Measurements from ENCODE around the gene NDFIP2.

Gene NDFIP2

DNA sequence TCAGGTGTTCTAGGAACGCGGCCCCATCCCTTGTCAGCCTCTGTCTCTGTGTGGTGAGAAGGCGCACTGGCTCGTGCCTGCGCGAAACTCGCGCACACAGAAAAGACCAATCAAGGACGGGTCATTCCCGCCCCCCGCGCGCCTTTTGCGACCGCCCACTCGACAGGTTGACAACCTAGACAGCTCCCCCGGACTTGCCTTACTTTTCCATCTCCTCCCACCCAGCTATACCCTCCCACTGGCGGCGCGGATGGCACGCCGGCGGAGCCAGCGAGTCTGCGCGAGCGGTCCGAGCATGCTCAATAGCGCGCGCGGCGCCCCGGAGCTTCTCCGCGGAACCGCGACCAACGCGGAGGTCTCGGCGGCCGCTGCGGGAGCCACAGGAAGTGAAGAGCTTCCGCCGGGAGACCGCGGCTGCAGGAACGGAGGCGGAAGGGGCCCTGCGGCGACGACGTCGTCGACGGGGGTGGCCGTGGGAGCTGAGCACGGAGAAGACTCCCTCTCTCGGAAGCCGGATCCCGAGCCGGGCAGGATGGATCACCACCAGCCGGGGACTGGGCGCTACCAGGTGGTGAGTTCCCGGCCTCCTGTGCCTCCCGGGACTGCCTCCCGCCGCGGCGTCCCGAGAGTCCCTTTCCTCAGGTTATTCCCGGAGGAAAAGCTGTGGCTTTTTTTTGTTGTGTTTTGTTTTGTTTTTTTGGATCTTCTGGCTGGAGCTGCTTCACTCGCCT lies at the start of gene NDFIP2:
Gene NDFIP2 (plus strand): TSS at position 202 of the 731 bp plus-strand sequence. CDS start 49 bp downstream, at position 251.
- DNase-seq: peak; percentile 93

DNA sequence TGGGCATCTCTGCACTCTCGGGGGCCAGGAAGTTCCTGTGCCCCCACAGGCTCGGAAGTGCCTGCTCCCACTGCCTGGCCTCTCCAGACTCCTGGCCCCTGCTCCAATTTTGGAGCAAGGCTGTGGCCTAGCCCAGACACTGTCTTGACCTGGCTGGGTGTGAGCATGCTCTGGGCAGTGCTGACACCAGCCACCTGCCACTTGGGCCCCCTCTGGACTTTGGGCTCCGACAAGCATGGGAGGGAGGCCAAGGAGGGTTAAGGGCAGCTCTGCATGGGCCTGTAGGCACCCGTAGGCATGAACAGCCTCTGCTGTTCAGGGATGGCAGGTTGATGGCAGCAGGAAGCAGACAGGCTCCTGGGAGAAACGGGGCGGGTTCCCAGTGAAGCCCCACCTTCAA lies 48.9 kb upstream of the NDFIP2 start:
- DNase-seq: no peak

GRCh38 chr13:79432992-79433391 lies 48.0 kb upstream of the NDFIP2 start:
- DNase-seq: no peak

DNA sequence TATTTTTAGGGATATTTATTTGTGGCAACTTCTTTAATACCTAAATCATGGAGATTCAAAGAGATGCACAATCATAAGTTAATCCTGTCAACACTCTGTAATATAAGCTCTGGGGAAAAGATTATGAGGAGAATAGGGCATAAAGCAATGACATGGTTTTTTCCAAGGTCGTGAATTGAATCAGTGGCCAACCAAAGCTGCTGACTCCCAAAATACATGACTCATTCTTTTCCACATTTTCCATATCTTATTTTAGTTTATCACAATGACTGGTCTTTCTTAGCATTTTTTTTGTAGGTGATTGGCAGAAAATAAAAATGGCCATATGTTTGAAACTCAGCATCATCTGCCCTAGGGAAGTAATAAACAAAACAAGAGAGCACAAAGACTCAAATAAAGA lies 46.4 kb upstream of the NDFIP2 start:
- DNase-seq: no peak

GRCh38 chr13:79435561-79435990 lies 45.4 kb upstream of the NDFIP2 start:
- DNase-seq: no peak

DNA sequence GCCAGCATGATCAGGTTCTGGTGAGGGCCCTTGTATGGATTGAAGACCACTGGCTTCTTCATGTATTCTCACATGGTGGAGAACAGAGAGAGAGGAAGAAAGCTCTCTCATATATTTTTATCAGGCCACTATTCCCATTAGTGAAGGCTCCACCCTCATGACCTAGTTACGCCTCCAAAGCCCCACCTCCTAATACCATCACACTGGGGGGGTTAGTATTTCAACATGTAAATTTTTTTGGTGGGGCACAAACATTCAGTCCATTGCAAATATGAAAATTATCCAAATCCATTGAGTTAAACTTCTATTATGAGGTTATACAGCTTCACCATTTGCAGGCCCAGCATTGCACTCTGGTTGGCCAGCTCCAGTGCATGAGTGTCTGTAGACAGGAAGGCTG lies 41.7 kb upstream of the NDFIP2 start:
- DNase-seq: no peak

DNA sequence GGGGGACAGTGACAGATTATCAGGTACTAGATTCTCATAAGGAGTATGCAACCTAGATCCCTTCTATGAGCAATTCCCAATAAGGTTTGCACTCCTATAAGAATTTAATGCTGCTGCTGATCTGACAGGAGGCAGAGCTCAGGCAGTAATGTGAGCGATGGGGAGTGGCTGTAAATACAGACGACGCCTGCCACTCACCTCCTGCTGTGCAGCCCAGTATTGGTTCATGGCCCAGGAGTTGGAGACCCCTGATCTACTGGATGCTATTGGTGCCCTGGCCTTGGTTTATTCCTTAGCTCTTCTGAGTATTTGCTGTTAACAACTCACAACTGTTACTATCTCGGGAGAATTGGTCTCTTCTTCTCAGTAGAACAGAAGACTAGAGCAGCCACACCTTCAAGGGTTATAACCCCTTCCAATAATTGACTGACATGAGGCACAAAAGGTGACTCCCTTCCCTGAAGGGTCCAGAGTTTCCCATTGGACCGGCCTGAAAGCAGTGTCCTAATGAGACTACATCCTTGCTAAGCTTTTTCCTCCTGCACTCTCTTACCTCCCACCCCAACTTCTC lies 39.9 kb upstream of the NDFIP2 start:
- no peak for DNase-seq

DNA sequence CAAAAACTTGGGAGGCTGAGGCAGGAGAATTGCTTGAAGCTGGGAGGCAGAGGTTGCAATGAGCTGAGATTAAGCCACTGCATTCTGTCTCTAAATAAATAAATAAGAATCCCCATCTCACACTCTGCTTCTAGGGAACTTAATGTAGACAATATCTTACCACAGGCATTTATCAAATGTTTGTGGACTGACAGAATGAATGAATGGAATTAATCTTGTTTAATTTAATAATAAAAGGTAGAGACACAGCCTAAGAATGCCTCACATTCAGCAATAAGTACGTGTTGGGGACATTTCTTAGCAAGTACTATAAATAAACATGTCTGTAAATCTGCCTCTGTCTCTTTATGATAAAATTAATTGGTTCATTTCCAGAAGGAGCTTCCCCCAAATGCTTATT lies 38.7 kb upstream of the NDFIP2 start:
- DNase-seq: no peak

GRCh38 chr13:79442706-79443105 lies 38.2 kb upstream of the NDFIP2 start:
- no peak for DNase-seq

GRCh38 chr13:79445968-79446645 lies 34.8 kb upstream of the NDFIP2 start:
- peak; percentile 10 for DNase-seq

DNA sequence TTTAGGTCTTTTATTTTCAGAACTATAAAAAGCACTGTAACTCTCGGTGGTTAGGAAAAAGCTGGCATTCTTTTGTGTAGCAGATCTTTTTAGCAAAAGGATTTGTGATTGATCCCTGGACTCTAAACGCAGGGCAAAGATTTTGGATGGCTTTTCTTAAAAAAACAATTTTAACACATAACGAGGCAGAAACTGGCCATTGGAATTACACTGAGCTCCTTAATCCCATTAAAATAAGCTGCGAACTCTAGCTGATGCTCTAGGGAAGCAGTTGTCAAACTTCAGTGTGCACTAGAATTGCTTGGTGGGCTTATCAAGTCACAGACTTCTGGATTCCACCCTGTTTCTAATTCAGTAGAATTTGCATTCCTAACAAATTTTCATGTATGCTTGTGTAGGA lies 33.8 kb upstream of the NDFIP2 start:
- DNase-seq: no peak

GRCh38 chr13:79447741-79448140 lies 33.2 kb upstream of the NDFIP2 start:
- no peak for DNase-seq

DNA sequence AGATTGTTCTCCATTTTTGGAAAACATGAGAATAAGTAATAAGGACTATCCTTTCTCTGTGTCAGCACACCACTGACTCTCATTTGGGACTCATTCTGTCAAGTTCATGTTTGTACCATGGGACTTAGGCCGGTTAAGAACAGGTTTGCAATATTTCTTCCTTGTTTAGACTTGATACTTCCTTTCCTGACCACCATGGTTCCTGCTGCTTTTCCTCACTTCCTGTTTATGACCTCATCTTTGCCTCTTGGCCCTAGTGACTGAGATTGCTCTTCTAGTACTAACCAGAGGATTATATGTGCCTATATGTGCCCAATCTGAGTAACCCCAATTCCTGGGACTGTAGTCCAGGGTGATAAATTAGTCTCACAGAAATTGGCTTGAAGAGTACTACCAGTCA lies 32.5 kb upstream of the NDFIP2 start:
- no peak for DNase-seq

DNA sequence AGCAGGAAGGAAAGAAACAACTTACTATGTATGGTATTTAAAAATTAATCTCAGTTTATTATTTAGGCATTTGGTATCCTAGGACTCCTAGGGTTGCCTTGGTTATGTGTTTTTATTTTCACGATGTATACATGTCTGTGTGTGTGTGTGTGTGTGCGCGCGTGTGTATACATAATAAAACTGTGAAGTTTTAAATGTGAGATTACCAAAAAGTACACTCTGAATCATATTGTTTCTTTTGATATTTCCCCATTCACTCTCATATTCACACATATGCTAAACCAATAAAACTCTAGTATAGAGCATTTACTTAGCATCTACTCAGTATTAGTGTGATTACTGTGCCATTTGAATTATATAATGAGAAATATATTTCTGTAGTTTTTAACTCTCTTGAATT lies 30.8 kb upstream of the NDFIP2 start:
- no peak for DNase-seq

- DNase-seq: peak; percentile 2
These were observed 29.4 kb upstream of the NDFIP2 start for GRCh38 chr13:79451500-79451962.

- no peak for DNase-seq
These were observed 28.6 kb upstream of the NDFIP2 start for GRCh38 chr13:79452239-79452913.

- DNase-seq: no peak
These were observed 25.6 kb upstream of the NDFIP2 start for GRCh38 chr13:79455331-79455730.

DNA sequence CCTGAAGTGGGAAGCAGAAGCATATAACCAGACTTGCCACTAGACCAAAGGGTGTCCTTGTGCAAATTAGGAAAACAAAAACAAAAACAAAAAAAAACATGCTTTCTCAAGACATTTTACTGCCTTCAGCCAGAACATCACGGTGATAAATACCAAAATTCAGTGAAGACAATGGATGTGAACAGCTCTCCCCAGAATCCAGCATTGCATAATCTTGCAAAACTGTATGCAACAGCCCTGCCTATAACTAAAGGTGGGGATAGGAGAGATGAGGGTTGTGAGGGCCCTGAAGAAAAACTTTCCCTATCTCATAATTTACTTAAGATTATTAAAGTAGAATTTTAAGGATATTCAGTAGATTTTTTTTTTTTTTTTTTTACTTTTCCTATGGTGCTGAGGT lies 24.9 kb upstream of the NDFIP2 start:
- DNase-seq: no peak

GRCh38 chr13:79456656-79457365 lies 24.1 kb upstream of the NDFIP2 start:
- DNase-seq: no peak

DNA sequence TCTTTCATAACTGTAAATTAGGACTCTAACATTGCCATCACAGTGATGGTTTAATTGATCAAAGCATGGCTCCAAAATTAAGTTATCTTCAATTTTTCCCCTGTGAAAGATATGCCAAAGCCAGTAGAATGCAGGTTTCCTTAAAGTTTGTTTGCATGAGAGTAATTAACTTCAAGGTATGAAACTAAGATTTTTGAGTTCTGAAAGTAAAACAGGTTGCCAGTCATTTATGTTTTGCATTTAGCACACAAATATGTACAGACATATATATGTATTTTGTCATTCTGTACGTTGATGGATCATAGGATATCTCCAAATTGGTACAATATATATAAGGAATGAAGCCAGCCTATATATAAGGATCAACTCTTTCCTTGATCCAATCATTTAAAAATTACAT lies 23.6 kb upstream of the NDFIP2 start:
- DNase-seq: no peak

GRCh38 chr13:79457948-79458347 lies 23.0 kb upstream of the NDFIP2 start:
- no peak for DNase-seq

- DNase-seq: no peak
These were observed 22.5 kb upstream of the NDFIP2 start for GRCh38 chr13:79458436-79458835.

- DNase-seq: no peak
These were observed 21.0 kb upstream of the NDFIP2 start for GRCh38 chr13:79459906-79460305.
